Measurements from ENCODE around the gene IPMK.
"Not testable (repeated sequence)": the region's sequence is repeated elsewhere in the genome, so short reads cannot be mapped to it uniquely, and the experiment has no call there.

Gene IPMK

DNA sequence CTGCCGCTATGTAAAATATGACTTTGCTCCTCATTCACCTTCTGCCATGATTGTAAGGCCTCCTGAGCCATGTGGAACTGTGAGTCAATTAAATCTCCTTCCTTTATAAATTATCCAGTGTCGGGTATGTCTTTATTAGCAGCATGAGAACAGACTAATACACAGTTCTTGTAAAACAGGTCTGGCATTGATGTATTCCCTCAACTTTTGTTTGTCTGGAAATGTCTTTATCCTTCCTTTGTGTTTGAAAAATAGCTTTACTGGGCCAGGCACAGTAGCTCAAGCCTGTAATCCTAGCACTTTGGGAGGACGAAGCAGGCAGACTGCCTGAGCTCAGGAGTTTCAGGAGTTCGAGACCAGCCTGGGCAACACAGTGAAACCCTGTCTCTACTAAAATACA, 14.5 kb downstream of the IPMK start:
- no peak for ATAC-seq
- no peak for TF ChIP-seq SNAI2 (CRISPR knock-in tag; IDR thresholded peaks at IDR 0.05)
- TF ChIP-seq, protein P1, sequence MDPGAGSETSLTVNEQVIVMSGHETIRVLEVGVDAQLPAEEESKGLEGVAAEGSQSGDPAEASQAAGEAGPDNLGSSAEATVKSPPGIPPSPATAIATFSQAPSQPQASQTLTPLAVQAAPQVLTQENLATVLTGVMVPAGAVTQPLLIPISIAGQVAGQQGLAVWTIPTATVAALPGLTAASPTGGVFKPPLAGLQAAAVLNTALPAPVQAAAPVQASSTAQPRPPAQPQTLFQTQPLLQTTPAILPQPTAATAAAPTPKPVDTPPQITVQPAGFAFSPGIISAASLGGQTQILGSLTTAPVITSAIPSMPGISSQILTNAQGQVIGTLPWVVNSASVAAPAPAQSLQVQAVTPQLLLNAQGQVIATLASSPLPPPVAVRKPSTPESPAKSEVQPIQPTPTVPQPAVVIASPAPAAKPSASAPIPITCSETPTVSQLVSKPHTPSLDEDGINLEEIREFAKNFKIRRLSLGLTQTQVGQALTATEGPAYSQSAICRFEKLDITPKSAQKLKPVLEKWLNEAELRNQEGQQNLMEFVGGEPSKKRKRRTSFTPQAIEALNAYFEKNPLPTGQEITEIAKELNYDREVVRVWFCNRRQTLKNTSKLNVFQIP (CRISPR knock-in tag; IDR thresholded peaks at IDR 0.05; ENCODE audit: borderline replicate concordance, low read depth), result no peak
- no peak for TF ChIP-seq ZNF8 (CRISPR knock-in tag; IDR thresholded peaks at IDR 0.05)

DNA sequence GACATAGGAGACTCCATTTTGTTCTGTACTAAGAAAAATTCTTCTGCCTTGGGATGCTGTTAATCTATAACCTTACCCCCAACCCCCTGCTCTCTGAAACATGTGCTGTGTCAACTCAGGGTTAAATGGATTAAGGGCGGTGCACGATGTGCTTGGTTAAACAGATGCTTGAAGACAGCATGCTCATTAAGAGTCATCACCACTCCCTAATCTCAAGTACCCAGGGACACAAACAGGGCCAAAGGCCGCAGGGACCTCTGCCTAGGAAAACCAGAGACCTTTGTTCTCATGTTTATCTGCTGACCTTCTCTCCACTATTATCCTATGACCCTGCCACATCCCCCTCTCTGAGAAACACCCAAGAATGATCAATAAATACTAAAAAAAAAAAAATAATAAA, 23.0 kb downstream of the IPMK start:
- not testable (repeated sequence) for ATAC-seq

DNA sequence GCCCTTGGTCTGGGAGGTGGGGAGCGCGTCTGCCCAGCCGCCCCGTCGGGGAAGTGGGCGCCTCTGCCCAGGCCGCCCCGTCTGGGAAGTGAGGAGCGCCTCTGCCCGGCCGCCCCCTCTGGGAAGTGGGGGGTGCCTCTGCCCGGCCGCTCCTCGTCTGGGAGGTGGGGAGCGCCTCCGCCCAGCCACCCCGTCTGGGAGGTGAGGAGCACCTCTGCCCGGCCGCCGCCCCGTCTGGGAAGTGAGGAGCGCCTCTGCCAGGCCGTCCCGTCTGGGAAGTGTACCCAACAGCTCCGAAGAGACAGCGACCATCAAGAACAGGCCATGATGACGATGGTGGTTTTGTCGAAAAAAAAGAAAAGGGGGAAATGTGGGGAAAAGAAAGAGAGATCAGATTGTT, 23.5 kb downstream of the IPMK start:
- ATAC-seq, result not testable (repeated sequence)

DNA sequence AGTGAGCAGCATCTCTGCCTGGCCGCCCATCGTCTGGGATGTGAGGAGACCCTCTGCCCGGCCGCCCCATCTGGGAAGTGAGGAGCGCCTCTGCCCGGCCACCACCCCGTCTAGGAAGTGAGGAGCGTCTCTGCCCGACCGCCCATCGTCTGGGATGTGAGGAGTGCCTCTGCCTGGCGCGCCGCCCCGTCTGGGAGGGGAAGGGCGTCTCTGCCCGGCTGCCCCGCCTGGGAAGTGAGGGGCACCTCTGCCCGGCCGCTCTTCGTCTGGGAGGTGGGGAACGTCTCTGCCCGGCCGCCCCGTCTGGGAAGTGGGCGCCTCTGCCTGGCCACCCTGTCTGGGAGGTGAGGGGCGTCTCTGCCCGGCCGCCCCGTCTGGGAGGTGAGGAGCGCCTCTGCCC, 23.9 kb downstream of the IPMK start:
- not testable (repeated sequence) for ATAC-seq

DNA sequence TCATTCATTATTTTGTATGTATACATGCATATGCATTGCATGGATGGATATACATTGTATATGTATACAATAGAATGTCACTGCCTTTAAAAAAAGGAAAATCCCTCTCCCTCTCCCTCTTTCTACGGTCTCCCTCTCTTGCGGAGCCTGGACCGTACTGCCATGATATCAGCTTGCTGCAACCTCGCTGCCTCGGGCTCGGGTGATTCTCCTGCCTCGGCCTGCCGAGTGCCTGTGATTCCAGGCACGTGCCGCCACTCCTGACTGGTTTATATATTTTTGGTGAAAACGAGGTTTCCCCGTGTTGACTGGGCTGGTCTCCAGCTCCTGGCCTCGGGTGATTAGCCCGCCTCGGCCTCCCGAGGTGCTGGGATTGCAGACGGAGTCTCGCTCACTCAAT, 24.4 kb downstream of the IPMK start:
- no peak for ATAC-seq
- TF ChIP-seq GLIS3 (CRISPR knock-in tag; IDR thresholded peaks at IDR 0.05) (no peak), ZC3H10 (CRISPR knock-in tag; IDR thresholded peaks at IDR 0.05) (no peak), ZFP30 (CRISPR knock-in tag; IDR thresholded peaks at IDR 0.05) (no peak)
- TF ChIP-seq, protein P2, sequence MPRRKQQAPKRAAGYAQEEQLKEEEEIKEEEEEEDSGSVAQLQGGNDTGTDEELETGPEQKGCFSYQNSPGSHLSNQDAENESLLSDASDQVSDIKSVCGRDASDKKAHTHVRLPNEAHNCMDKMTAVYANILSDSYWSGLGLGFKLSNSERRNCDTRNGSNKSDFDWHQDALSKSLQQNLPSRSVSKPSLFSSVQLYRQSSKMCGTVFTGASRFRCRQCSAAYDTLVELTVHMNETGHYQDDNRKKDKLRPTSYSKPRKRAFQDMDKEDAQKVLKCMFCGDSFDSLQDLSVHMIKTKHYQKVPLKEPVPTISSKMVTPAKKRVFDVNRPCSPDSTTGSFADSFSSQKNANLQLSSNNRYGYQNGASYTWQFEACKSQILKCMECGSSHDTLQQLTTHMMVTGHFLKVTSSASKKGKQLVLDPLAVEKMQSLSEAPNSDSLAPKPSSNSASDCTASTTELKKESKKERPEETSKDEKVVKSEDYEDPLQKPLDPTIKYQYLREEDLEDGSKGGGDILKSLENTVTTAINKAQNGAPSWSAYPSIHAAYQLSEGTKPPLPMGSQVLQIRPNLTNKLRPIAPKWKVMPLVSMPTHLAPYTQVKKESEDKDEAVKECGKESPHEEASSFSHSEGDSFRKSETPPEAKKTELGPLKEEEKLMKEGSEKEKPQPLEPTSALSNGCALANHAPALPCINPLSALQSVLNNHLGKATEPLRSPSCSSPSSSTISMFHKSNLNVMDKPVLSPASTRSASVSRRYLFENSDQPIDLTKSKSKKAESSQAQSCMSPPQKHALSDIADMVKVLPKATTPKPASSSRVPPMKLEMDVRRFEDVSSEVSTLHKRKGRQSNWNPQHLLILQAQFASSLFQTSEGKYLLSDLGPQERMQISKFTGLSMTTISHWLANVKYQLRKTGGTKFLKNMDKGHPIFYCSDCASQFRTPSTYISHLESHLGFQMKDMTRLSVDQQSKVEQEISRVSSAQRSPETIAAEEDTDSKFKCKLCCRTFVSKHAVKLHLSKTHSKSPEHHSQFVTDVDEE (CRISPR knock-in tag; IDR thresholded peaks at IDR 0.05), result no peak
- TF ChIP-seq, protein P3, sequence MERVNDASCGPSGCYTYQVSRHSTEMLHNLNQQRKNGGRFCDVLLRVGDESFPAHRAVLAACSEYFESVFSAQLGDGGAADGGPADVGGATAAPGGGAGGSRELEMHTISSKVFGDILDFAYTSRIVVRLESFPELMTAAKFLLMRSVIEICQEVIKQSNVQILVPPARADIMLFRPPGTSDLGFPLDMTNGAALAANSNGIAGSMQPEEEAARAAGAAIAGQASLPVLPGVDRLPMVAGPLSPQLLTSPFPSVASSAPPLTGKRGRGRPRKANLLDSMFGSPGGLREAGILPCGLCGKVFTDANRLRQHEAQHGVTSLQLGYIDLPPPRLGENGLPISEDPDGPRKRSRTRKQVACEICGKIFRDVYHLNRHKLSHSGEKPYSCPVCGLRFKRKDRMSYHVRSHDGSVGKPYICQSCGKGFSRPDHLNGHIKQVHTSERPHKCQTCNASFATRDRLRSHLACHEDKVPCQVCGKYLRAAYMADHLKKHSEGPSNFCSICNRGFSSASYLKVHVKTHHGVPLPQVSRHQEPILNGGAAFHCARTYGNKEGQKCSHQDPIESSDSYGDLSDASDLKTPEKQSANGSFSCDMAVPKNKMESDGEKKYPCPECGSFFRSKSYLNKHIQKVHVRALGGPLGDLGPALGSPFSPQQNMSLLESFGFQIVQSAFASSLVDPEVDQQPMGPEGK (CRISPR knock-in tag; IDR thresholded peaks at IDR 0.05; ENCODE audit: borderline replicate concordance), result no peak
- TF ChIP-seq, protein P4, sequence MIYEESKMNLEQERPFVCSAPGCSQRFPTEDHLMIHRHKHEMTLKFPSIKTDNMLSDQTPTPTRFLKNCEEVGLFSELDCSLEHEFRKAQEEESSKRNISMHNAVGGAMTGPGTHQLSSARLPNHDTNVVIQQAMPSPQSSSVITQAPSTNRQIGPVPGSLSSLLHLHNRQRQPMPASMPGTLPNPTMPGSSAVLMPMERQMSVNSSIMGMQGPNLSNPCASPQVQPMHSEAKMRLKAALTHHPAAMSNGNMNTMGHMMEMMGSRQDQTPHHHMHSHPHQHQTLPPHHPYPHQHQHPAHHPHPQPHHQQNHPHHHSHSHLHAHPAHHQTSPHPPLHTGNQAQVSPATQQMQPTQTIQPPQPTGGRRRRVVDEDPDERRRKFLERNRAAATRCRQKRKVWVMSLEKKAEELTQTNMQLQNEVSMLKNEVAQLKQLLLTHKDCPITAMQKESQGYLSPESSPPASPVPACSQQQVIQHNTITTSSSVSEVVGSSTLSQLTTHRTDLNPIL (CRISPR knock-in tag; IDR thresholded peaks at IDR 0.05; ENCODE audit: low read depth), result no peak

DNA sequence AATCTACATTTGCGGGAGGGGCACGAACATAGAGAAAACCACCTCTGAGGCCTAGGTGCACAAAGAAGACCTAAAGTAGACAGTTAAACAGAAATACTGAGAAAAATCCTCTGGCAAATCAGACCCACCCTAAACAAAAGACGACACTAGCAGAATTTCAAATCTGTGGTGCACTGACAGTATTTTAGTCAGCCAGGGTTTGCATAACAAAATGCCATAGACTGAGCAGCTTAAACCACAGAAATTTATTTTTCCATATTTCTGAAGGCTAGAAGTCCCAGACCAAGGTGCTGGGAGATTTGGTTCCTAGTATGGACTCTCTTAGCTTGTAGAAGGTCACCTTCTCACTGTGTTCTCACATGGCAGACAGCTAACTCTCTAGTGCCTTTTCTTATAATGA, 26.3 kb downstream of the IPMK start:
- no peak for ATAC-seq
- TF ChIP-seq ESRRG (CRISPR knock-in tag; IDR thresholded peaks at IDR 0.05), result no peak
- TF ChIP-seq, protein P4 (CRISPR knock-in tag; IDR thresholded peaks at IDR 0.05; ENCODE audit: low read depth), result no peak
- no peak for TF ChIP-seq TOX (CRISPR knock-in tag; IDR thresholded peaks at IDR 0.05; ENCODE audit: borderline replicate concordance)
- TF ChIP-seq, protein P2 (CRISPR knock-in tag; IDR thresholded peaks at IDR 0.05), result no peak
- TF ChIP-seq ZFP30 (CRISPR knock-in tag; IDR thresholded peaks at IDR 0.05), result no peak
- no peak for TF ChIP-seq BACH2 (CRISPR knock-in tag; IDR thresholded peaks at IDR 0.05; ENCODE audit: borderline replicate concordance)
- TF ChIP-seq SNAI2 (CRISPR knock-in tag; IDR thresholded peaks at IDR 0.05), result no peak
- no peak for TF ChIP-seq OSR1 (CRISPR knock-in tag; IDR thresholded peaks at IDR 0.05)
- TF ChIP-seq ZNF70 (CRISPR knock-in tag; IDR thresholded peaks at IDR 0.05), result no peak
- TF ChIP-seq ZFP3 (CRISPR knock-in tag; IDR thresholded peaks at IDR 0.05), result no peak
- TF ChIP-seq, protein P3 (CRISPR knock-in tag; IDR thresholded peaks at IDR 0.05; ENCODE audit: borderline replicate concordance), result no peak
